IMR-90 (cell line): ENCODE measurements around the gene GCNT2.

Experiments used
- CEBPB ChIP-seq: IDR thresholded peaks from 2 replicates; pipeline ENCODE4 v1.6.1; 2012; ENCODE audit warnings: low read depth, low read length, improper control_type of control experiment
- CTCF ChIP-seq: conservative IDR thresholded peaks from 2 replicates; pipeline ENCODE4 v1.5.1; 2012; ENCODE audit warnings: mild to moderate bottlenecking, low read depth, low read length, improper control_type of control experiment
- FOS ChIP-seq: fragments of 150-350 bp; IDR thresholded peaks from 2 replicates; pipeline ENCODE4 v1.6.1; 2016; ENCODE audit warnings: low read depth, low read length
- POLR2A ChIP-seq: IDR thresholded peaks from 2 replicates; pipeline ENCODE4 v1.6.1; 2012; ENCODE audit warnings: mild to moderate bottlenecking, low read depth, low read length
- RAD21 ChIP-seq: IDR thresholded peaks from 2 replicates; pipeline ENCODE4 v1.6.1; 2012; ENCODE audit warnings: low read length, improper control_type of control experiment
- RCOR1 ChIP-seq: IDR thresholded peaks from 2 replicates; pipeline ENCODE4 v1.6.1; 2012; ENCODE audit warnings: mild to moderate bottlenecking, low read length, improper control_type of control experiment; ENCODE audit not compliant: insufficient replicate concordance
- RFX5 ChIP-seq: IDR thresholded peaks from 2 replicates; pipeline ENCODE4 v1.8.0; 2012; ENCODE audit warnings: low read depth, mild to moderate bottlenecking, low read length, moderate library complexity
- TF ChIP-seq, protein P1 (sequence below): fragments of 150-350 bp; IDR thresholded peaks from 2 replicates; pipeline ENCODE4 v1.6.1; 2016; ENCODE audit warnings: low read depth, mild to moderate bottlenecking, low read length, moderate library complexity, borderline replicate concordance

DNA sequence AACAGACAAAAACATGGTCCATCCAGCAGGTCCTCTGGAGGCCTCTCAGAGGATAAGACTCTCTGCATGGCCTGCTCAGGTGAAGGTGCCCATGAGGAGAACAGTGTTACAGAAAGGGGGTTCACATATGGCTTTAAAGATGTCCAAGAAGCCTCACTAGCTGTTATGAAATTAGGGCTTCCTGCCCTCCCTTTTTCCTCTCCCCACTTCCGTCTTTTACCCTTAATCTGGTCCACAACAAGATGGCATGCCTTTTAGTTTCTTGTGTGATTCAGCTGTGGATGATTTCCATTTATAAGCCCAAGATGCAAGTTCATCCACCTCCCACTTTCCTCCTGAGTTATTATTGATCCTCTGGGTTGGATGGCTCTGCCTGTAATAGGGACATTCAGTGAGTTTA lies 14.0 kb downstream of the GCNT2 start:
- TF ChIP-seq CTCF (no peak), RFX5 (no peak), RAD21 (no peak), CEBPB (no peak), POLR2A (no peak), RCOR1 (no peak), FOS (no peak)
- TF ChIP-seq, protein P1, sequence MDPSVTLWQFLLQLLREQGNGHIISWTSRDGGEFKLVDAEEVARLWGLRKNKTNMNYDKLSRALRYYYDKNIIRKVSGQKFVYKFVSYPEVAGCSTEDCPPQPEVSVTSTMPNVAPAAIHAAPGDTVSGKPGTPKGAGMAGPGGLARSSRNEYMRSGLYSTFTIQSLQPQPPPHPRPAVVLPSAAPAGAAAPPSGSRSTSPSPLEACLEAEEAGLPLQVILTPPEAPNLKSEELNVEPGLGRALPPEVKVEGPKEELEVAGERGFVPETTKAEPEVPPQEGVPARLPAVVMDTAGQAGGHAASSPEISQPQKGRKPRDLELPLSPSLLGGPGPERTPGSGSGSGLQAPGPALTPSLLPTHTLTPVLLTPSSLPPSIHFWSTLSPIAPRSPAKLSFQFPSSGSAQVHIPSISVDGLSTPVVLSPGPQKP: no peak
